ENCODE measurements around the gene HOXB2. TPM values are rescaled to one million over a fixed set of nuclear protein-coding genes. Genes with fewer than 3 reads are reported as not detected.
A peak's percentile ranks its signal among the peaks of the same experiment; 100 is the strongest.

HOXB2 gene
- total RNA-seq, 1 experiment from 2014 or later = 3.7 TPM

DNA sequence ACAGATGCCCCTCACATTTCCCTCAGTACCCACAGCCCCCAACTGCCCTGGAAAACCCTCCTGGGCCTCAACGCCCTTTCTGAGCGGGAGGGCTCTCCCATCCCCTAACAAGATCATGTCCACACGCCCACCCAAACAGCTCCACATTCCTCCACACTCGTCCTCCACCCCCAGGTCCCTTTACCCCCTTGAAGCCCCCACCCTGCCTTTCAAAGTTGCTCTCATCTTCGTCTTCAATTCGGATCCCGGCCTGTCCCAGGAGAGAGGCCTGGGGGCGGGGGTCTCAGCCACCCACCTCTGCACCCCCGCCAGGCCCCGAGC lies 18.9 kb upstream of the HOXB2 start:
- H3K36me3 Mint-ChIP-seq = no peaks in the 10 kb centered on the region
- ATAC-seq (no peak), DNase-seq (ENCODE audit: low spot score) (no peak)
- ChIA-PET CTCF (interaction anchor here (0.7 to 2.3 kb wide), 7 partner anchors 17 to 73 kb away, joined by 3 to 8 read pairs (median 4); no protein-coding TSS in a partner anchor), POLR2A (interaction anchor here (0.8 kb wide), 1 partner anchor 9 kb away, joined by 3 read pairs; no protein-coding TSS in a partner anchor)
- H3K9me3 Mint-ChIP-seq = no peaks in the 10 kb centered on the region
- H3K27ac Mint-ChIP-seq = no peak overlapping the region
- TF ChIP-seq RORB (CRISPR knock-in tag; IDR thresholded peaks at IDR 0.05) (no peak), SMAD3 (CRISPR knock-in tag; IDR thresholded peaks at IDR 0.05; ENCODE audit: borderline replicate concordance) (no peak), ATF6 (CRISPR knock-in tag; IDR thresholded peaks at IDR 0.05) (no peak), NFYB (CRISPR knock-in tag; conservative IDR thresholded peaks at IDR 0.05; ENCODE audit: low read depth) (no peak), ZSCAN18 (CRISPR knock-in tag; IDR thresholded peaks at IDR 0.05) (no peak), ZNF423 (CRISPR knock-in tag; IDR thresholded peaks at IDR 0.05) (no peak)
- TF ChIP-seq, protein P1, sequence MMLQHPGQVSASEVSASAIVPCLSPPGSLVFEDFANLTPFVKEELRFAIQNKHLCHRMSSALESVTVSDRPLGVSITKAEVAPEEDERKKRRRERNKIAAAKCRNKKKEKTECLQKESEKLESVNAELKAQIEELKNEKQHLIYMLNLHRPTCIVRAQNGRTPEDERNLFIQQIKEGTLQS (CRISPR knock-in tag; conservative IDR thresholded peaks at IDR 0.05) = no peak
- H3K4me3 Mint-ChIP-seq = peak overlapping the region; percentile 39
- peaks cover 53% of the 10 kb centered on the region; the same call in 1 of the 2 replicates for H3K27me3 Mint-ChIP-seq (ENCODE audit: low read depth)
- peaks cover 34% of the 10 kb centered on the region for H3K4me1 Mint-ChIP-seq

DNA sequence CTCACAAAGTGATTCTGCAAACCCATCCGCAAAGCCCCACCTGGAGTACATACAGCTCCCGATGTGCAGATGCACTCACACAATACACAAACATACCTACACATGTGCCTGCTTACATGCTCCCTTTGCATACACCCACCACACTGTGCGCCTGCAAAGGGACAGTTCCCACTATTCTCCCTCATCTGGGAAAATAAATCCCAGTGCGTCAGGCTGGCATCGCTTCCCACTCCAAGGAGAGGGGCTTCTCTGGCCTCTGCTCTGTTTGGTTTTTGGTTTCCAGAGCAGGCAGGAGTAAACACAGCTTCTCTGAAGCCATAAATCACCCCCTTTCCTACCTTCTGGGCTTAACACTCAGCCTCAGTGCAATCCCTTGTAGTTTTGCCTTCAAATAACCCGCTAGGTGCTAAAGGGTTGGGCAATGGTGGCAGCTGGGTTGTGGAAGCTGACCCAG lies 18.5 kb upstream of the HOXB2 start:
- ATAC-seq = no peak
- ChIA-PET POLR2A (interaction anchor here (0.8 kb wide), 1 partner anchor 9 kb away, joined by 3 read pairs; no protein-coding TSS in a partner anchor), CTCF (interaction anchor here (0.7 to 2.3 kb wide), 5 partner anchors 19 to 73 kb away, joined by 3 to 8 read pairs (median 4); no protein-coding TSS in a partner anchor)
- DNase-seq (ENCODE audit: low spot score) = no peak
- Mint-ChIP-seq H3K27me3 (ENCODE audit: low read depth) (peaks cover 57% of the 10 kb centered on the region; the same call in 1 of the 2 replicates), H3K4me1 (peaks cover 31% of the 10 kb centered on the region), H3K27ac (no peak overlapping the region), H3K4me3 (peak overlapping the region; percentile 39), H3K36me3 (no peaks in the 10 kb centered on the region), H3K9me3 (no peaks in the 10 kb centered on the region)
- TF ChIP-seq SP1 (CRISPR knock-in tag; conservative IDR thresholded peaks at IDR 0.05) = no peak
- TF ChIP-seq ZNF121 (CRISPR knock-in tag; IDR thresholded peaks at IDR 0.05) = no peak
- no peak for TF ChIP-seq ZNF317 (CRISPR knock-in tag; IDR thresholded peaks at IDR 0.05; ENCODE audit: borderline replicate concordance, low read depth)
- TF ChIP-seq, protein P2, sequence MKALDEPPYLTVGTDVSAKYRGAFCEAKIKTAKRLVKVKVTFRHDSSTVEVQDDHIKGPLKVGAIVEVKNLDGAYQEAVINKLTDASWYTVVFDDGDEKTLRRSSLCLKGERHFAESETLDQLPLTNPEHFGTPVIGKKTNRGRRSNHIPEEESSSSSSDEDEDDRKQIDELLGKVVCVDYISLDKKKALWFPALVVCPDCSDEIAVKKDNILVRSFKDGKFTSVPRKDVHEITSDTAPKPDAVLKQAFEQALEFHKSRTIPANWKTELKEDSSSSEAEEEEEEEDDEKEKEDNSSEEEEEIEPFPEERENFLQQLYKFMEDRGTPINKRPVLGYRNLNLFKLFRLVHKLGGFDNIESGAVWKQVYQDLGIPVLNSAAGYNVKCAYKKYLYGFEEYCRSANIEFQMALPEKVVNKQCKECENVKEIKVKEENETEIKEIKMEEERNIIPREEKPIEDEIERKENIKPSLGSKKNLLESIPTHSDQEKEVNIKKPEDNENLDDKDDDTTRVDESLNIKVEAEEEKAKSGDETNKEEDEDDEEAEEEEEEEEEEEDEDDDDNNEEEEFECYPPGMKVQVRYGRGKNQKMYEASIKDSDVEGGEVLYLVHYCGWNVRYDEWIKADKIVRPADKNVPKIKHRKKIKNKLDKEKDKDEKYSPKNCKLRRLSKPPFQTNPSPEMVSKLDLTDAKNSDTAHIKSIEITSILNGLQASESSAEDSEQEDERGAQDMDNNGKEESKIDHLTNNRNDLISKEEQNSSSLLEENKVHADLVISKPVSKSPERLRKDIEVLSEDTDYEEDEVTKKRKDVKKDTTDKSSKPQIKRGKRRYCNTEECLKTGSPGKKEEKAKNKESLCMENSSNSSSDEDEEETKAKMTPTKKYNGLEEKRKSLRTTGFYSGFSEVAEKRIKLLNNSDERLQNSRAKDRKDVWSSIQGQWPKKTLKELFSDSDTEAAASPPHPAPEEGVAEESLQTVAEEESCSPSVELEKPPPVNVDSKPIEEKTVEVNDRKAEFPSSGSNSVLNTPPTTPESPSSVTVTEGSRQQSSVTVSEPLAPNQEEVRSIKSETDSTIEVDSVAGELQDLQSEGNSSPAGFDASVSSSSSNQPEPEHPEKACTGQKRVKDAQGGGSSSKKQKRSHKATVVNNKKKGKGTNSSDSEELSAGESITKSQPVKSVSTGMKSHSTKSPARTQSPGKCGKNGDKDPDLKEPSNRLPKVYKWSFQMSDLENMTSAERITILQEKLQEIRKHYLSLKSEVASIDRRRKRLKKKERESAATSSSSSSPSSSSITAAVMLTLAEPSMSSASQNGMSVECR (CRISPR knock-in tag; IDR thresholded peaks at IDR 0.05; ENCODE audit: borderline replicate concordance) = no peak
- TF ChIP-seq, protein P1 (CRISPR knock-in tag; conservative IDR thresholded peaks at IDR 0.05) = no peak
- no peak for TF ChIP-seq AFF4 (CRISPR knock-in tag; IDR thresholded peaks at IDR 0.05; ENCODE audit: borderline replicate concordance)
- TF ChIP-seq OVOL2 (CRISPR knock-in tag; IDR thresholded peaks at IDR 0.05; ENCODE audit: borderline replicate concordance) = no peak
- TF ChIP-seq, protein P3, sequence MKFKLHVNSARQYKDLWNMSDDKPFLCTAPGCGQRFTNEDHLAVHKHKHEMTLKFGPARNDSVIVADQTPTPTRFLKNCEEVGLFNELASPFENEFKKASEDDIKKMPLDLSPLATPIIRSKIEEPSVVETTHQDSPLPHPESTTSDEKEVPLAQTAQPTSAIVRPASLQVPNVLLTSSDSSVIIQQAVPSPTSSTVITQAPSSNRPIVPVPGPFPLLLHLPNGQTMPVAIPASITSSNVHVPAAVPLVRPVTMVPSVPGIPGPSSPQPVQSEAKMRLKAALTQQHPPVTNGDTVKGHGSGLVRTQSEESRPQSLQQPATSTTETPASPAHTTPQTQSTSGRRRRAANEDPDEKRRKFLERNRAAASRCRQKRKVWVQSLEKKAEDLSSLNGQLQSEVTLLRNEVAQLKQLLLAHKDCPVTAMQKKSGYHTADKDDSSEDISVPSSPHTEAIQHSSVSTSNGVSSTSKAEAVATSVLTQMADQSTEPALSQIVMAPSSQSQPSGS (CRISPR knock-in tag; IDR thresholded peaks at IDR 0.05; ENCODE audit: borderline replicate concordance, low read depth) = no peak
- no peak for TF ChIP-seq GTF2I (CRISPR knock-in tag; conservative IDR thresholded peaks at IDR 0.05)
- TF ChIP-seq, protein P4, sequence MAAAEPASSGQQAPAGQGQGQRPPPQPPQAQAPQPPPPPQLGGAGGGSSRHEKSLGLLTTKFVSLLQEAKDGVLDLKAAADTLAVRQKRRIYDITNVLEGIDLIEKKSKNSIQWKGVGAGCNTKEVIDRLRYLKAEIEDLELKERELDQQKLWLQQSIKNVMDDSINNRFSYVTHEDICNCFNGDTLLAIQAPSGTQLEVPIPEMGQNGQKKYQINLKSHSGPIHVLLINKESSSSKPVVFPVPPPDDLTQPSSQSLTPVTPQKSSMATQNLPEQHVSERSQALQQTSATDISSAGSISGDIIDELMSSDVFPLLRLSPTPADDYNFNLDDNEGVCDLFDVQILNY (CRISPR knock-in tag; IDR thresholded peaks at IDR 0.05) = no peak
- TF ChIP-seq, protein P5, sequence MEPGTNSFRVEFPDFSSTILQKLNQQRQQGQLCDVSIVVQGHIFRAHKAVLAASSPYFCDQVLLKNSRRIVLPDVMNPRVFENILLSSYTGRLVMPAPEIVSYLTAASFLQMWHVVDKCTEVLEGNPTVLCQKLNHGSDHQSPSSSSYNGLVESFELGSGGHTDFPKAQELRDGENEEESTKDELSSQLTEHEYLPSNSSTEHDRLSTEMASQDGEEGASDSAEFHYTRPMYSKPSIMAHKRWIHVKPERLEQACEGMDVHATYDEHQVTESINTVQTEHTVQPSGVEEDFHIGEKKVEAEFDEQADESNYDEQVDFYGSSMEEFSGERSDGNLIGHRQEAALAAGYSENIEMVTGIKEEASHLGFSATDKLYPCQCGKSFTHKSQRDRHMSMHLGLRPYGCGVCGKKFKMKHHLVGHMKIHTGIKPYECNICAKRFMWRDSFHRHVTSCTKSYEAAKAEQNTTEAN (CRISPR knock-in tag; IDR thresholded peaks at IDR 0.05) = no peak
- TF ChIP-seq KAT7 (CRISPR knock-in tag; IDR thresholded peaks at IDR 0.05; ENCODE audit: borderline replicate concordance) = no peak

Measured in WTC11 (cell line).